GM23248 (cell line): Measurements from ENCODE around the gene CAST. TPM values are rescaled to one million over a fixed set of nuclear protein-coding genes. Genes with fewer than 3 reads are reported as not detected.

Source experiments
- DNase-seq: peaks from one replicate; pipeline ENCODE4 v3.0.0-alpha.2; 2015
- H2AFZ ChIP-seq: fragments of 200-600 bp; sonication (generic); 2 replicates; pipeline ENCODE4 v1.6.1; 2016; ENCODE audit warnings: antibody characterized with exemption
- H3F3A ChIP-seq: fragments of 200-600 bp; sonication (generic); 2 replicates; pipeline ENCODE4 v1.6.1; 2016; ENCODE audit warnings: mild to moderate bottlenecking, antibody characterized with exemption, mixed run types; ENCODE audit not compliant: insufficient read depth
- H3K27ac ChIP-seq: fragments of 200-600 bp; sonication (generic); 2 replicates; pipeline ENCODE4 v1.5.1; 2016; ENCODE audit warnings: mild to moderate bottlenecking
- H3K27me3 ChIP-seq: fragments of 200-600 bp; sonication (generic); replicated peaks from 2 replicates; pipeline ENCODE4 v1.6.1; 2016; ENCODE audit warnings: mild to moderate bottlenecking; ENCODE audit not compliant: insufficient read depth
- H3K36me3 ChIP-seq: fragments of 200-600 bp; sonication (generic); 2 replicates; pipeline ENCODE4 v1.6.1; 2016; ENCODE audit warnings: low read depth, mild to moderate bottlenecking
- H3K4me1 ChIP-seq: fragments of 200-600 bp; sonication (generic); 2 replicates; pipeline ENCODE4 v1.6.1; 2016; ENCODE audit warnings: mild to moderate bottlenecking; ENCODE audit not compliant: insufficient read depth
- H3K4me2 ChIP-seq: fragments of 200-600 bp; sonication (generic); one replicate; pipeline ENCODE4 v1.6.1; 2016; ENCODE audit warnings: mild to moderate bottlenecking; ENCODE audit not compliant: unreplicated experiment
- H3K4me3 ChIP-seq: fragments of 200-600 bp; sonication (generic); 2 replicates; pipeline ENCODE4 v1.5.1; 2016; ENCODE audit warnings: mild to moderate bottlenecking
- H3K79me2 ChIP-seq: fragments of 200-600 bp; sonication (generic); 2 replicates; pipeline ENCODE4 v1.6.1; 2016; ENCODE audit warnings: mild to moderate bottlenecking; ENCODE audit not compliant: insufficient read depth
- H3K9ac ChIP-seq: fragments of 200-600 bp; sonication (generic); 2 replicates; pipeline ENCODE4 v1.6.1; 2016; ENCODE audit warnings: mild to moderate bottlenecking
- H3K9me2 ChIP-seq: fragments of 200-600 bp; sonication (generic); 2 replicates; pipeline ENCODE4 v1.6.1; 2016; ENCODE audit warnings: mixed run types, mild to moderate bottlenecking, moderate library complexity; ENCODE audit not compliant: insufficient read depth
- H3K9me3 ChIP-seq: fragments of 200-600 bp; sonication (generic); one replicate; pipeline ENCODE4 v1.6.1; 2017; ENCODE audit warnings: low read depth
- H4K20me1 ChIP-seq: fragments of 200-600 bp; sonication (generic); 2 replicates; pipeline ENCODE4 v1.6.0; 2016; ENCODE audit not compliant: insufficient read depth
- EZH2 ChIP-seq: fragments of 200-600 bp; sonication (generic); IDR thresholded peaks from 2 replicates; pipeline ENCODE4 v1.6.1; 2018; ENCODE audit warnings: antibody characterized with exemption, mild to moderate bottlenecking; ENCODE audit not compliant: insufficient read depth, poor library complexity, severe bottlenecking
- EZH2phosphoT487 ChIP-seq: fragments of 200-600 bp; sonication (generic); IDR thresholded peaks from 2 replicates; pipeline ENCODE4 v1.6.1; 2018; ENCODE audit warnings: antibody characterized with exemption, moderate library complexity, mild to moderate bottlenecking, low read depth; ENCODE audit not compliant: insufficient read depth
- WGBS, 2 experiments: methylation state at CpG; one replicate each; pipeline ENCODE4 v1.1.6; 2015 to 2017; ENCODE audit warnings: low lambda C conversion rate in 2 of 2, low coverage in 1 of 2; ENCODE audit errors: missing lambda C conversion rate in 2 of 2; 5-methylcytosine and 5-hydroxymethylcytosine counted together
- in situ Hi-C: fragments of 300-500 bp; cut with MboI; formaldehyde crosslinking; loops from 2 replicates; pipeline ENCODE4 v1.15.0; 2020
- polyA plus RNA-seq: library from polyadenylated mRNA; unstranded; fragments of >200 nt; fragmentation: Nextera tagmentation; extraction: Ambion mirVana; gene quantifications from 2 replicates; pipeline ENCODE4 v1.2.1, GENCODE V29; 2016
- total RNA-seq: library from RNA; depleted of rRNA; stranded (reverse); fragments of >200 nt; shearing (Covaris generic); gene quantifications from 2 replicates; pipeline ENCODE4 v1.2.3, GENCODE V29; 2014

CAST gene
- total and polyA plus RNA-seq, 2 experiments from 2014 or later, result 179 to 196 TPM

DNA sequence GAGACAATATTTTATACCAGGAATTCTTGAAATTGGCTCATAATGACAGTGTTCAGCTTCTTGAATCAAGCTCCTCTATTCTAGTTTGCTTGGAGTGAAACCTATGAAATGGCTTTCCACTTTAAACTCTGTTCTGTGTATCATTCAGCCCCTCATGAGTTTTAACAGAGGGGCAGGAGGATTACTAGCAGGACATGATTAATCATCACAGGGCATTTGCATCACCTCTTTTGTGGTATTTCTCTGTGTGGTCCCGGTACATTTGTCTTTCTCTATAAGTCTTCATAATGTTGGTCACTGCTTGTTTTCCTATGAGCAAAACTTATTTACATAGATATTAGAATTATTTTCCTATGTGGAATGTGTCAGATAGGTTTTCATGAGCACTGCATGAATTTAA is 21.2 kb downstream of the CAST start:
- Histone ChIP-seq H3K79me2 (peaks cover 85% of the 10 kb centered on the region), H3K27ac (no peak overlapping the region), H2AFZ (no peak overlapping the region), H3K4me1 (0 out of 2 replicates have a peak, but pooled peaks cover 5% of the 10 kb centered on the region), H3K9me3 (no peaks in the 10 kb centered on the region), H3K36me3 (peaks cover 10% of the 10 kb centered on the region; the same call in 1 of the 2 replicates), H3F3A (peaks cover 3% of the 10 kb centered on the region; the same call in 1 of the 2 replicates), H4K20me1 (no peaks in the 10 kb centered on the region), H3K9ac (no peak overlapping the region), H3K4me2 (no peak overlapping the region), H3K27me3 (no peaks in the 10 kb centered on the region), H3K4me3 (no peak overlapping the region), H3K9me2 (no peaks in the 10 kb centered on the region)
- TF ChIP-seq EZH2 (no peak), EZH2phosphoT487 (no peak)
- in situ Hi-C loops, result no loop called here
- WGBS, 2 experiments, result 88 to 93% methylated on average over 1 of the region's 1 CpG
- no peak for DNase-seq

DNA sequence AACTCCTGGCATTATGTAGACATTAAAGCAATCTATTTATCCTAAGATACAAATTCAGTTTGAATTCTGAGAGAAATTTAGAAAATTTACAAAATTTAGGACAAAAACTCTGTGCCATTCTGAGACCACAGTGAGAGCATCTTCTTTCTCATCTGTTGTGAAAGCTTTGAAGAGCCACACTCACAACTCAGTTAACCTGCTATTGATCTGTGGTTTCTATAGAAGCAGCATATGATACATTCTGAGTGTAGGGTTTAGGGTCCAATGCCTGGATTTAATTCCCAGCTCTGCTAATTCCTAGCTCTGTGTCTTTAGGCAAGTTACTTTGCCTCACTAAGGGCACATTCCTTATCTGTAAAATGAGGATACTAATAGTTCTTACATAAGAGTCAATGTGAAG is 21.6 kb downstream of the CAST start:
- no peaks in the 10 kb centered on the region for H3K9me2 ChIP-seq
- in situ Hi-C loops, result no loop called here
- peaks cover 85% of the 10 kb centered on the region for H3K79me2 ChIP-seq
- H3K27ac ChIP-seq, result no peak overlapping the region
- H3K9me3 ChIP-seq, result no peaks in the 10 kb centered on the region
- no peaks in the 10 kb centered on the region for H4K20me1 ChIP-seq
- H3K4me2 ChIP-seq, result no peak overlapping the region
- H3K4me3 ChIP-seq, result no peak overlapping the region
- 0 out of 2 replicates have a peak, but pooled peaks cover 5% of the 10 kb centered on the region for H3K4me1 ChIP-seq
- TF ChIP-seq EZH2phosphoT487 (no peak), EZH2 (no peak)
- H3K27me3 ChIP-seq, result no peaks in the 10 kb centered on the region
- no peak overlapping the region for H2AFZ ChIP-seq
- peaks cover 10% of the 10 kb centered on the region; the same call in 1 of the 2 replicates for H3K36me3 ChIP-seq
- H3F3A ChIP-seq, result peaks cover 3% of the 10 kb centered on the region; the same call in 1 of the 2 replicates
- DNase-seq, result no peak
- H3K9ac ChIP-seq, result no peak overlapping the region

DNA sequence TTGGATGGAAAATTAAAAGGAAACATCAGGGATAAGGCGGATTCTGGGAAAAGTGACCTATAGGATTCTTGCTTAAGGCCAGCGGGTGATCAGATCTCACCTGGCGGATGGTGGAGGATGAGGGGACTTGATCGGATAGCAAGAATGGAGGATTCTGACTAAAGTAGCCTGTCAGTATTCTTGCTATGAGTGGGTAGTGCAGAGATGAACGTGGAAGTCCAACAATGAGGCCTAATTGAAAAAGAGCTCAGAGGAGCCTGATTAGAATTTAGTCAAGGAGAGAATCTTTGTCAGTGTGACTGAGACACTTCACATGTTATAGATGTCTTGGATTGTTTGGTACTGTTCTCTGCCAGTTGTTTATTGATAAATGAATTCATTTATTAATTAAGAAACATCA is 24.9 kb downstream of the CAST start:
- H3K79me2 ChIP-seq, result peaks cover 89% of the 10 kb centered on the region
- no peak overlapping the region for H3K4me2 ChIP-seq
- DNase-seq, result no peak
- H4K20me1 ChIP-seq, result no peaks in the 10 kb centered on the region
- no peak for TF ChIP-seq EZH2
- no peak for TF ChIP-seq EZH2phosphoT487
- H3K4me1 ChIP-seq, result peaks cover 23% of the 10 kb centered on the region
- in situ Hi-C loops, result no loop called here
- 95 to 97% methylated on average over 5 of the region's 5 CpGs for WGBS, 2 experiments
- no peak overlapping the region for H3K4me3 ChIP-seq
- H3K9ac ChIP-seq, result no peak overlapping the region
- H3F3A ChIP-seq, result peaks cover 20% of the 10 kb centered on the region
- no peak overlapping the region for H3K27ac ChIP-seq
- H3K27me3 ChIP-seq, result no peaks in the 10 kb centered on the region
- H3K36me3 ChIP-seq, result peaks cover 4% of the 10 kb centered on the region; the same call in 1 of the 2 replicates
- H3K9me2 ChIP-seq, result no peaks in the 10 kb centered on the region
- no peaks in the 10 kb centered on the region for H3K9me3 ChIP-seq
- no peak overlapping the region for H2AFZ ChIP-seq

DNA sequence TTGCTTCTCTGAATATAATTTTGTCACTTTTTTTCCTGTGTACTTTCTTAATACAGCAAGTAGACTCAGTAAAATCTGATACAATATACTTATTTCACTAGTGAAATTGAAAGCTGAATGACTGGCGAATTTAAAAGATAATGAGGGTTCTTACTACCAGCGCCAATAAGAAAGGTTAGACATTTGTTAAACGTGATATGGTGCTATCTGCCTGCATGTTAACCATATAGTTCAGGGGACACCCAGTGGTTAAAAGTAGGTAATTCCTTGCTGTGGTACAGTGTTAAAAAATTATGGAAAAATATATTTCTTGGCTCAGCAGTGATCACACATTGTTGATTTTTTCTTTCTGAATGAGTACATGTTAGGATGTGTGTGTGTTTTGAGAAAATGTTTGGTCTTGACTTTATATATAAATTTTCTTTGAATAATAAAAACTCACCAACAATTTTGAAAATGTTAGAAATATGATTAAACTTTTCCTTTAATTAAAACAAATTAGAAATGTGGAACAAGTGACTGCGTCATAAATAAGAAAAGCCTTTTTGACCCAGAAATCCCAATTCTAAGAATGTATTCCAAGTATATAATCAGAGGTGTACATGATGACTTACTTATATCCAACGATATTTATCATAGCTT is 25.8 kb downstream of the CAST start:
- peak; percentile 62 for DNase-seq
- in situ Hi-C loops, result no loop called here
- WGBS, 2 experiments, result 60 to 64% methylated on average over 5 of the region's 5 CpGs
- Histone ChIP-seq H3K27me3 (no peaks in the 10 kb centered on the region), H3K9me2 (no peaks in the 10 kb centered on the region), H3K36me3 (peaks cover 4% of the 10 kb centered on the region; the same call in 1 of the 2 replicates), H3K9ac (no peak overlapping the region), H2AFZ (no peak overlapping the region), H3K79me2 (peaks cover 81% of the 10 kb centered on the region), H3K4me3 (0 out of 2 replicates have a peak overlapping the region, but pooled peaks have one; percentile 1), H3F3A (peaks cover 25% of the 10 kb centered on the region), H3K4me1 (peaks cover 31% of the 10 kb centered on the region), H3K4me2 (peak overlapping the region; percentile 38), H3K9me3 (no peaks in the 10 kb centered on the region), H4K20me1 (no peaks in the 10 kb centered on the region), H3K27ac (no peak overlapping the region)
- TF ChIP-seq EZH2, result no peak
- TF ChIP-seq EZH2phosphoT487, result no peak
